ENCODE results near the gene ZBED3. TPM values are rescaled to one million over a fixed set of nuclear protein-coding genes. Genes with fewer than 3 reads are reported as not detected.

ZBED3 gene
- total and polyA plus RNA-seq, 9 of the 15 experiments (the other 6 are each of a cell fraction or from before 2014, with no cell fraction given), result 0.01 to 0.03 (median 0.01) TPM; not detected in 5

DNA sequence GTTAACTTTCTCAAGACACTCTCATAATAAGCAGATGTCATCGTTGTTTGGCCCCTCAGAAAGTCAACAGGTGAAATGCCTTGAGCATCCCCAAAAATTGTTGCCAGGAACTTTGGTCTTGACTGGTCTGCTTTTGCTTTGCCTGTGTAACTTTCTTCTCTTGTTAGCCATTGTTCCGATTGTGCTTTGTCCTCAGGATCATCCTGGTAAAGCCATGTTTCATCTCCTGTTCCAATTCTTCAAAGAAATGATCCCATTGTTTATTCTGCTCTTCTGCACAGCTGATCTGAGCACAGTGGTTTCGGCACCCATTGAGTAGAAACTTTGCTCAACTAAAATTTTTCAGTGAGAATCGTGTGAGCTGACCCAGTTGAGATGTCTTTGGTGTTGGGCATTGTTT, 8.1 kb upstream of the ZBED3 start:
- Histone ChIP-seq H3K36me3 (ENCODE audit: control insufficient read depth, insufficient read depth, low read length) (no peaks in the 10 kb centered on the region), H2AFZ (ENCODE audit: low read depth, low read length) (no peak overlapping the region), H3K9ac (ENCODE audit: insufficient read depth in 1 of 2, low read depth in 2 of 2, low read length in 2 of 2) (no peak overlapping the region), H3K27me3 (ENCODE audit: control insufficient read depth in 2 of 2, insufficient read depth in 2 of 2, low read length in 2 of 2) (peaks cover 5 to 8% of the 10 kb centered on the region in 2 experiments), H3K4me3 (no peak overlapping the region), H3K4me2 (ENCODE audit: insufficient read depth, low read length) (no peak overlapping the region), H4K20me1 (replicated peaks; ENCODE audit: control insufficient read depth, insufficient read depth, low read length) (no peaks in the 10 kb centered on the region), H3K9me3 (replicated peaks; ENCODE audit: control insufficient read depth, insufficient read depth, low read depth, low read length) (no peaks in the 10 kb centered on the region; the same call in 1 of the 2 replicates), H3K9me1 (ENCODE audit: control insufficient read depth, insufficient read depth, low read length) (no peaks in the 10 kb centered on the region), H3K4me1 (replicated peaks in 1 of 2; ENCODE audit: control insufficient read depth in 2 of 2, insufficient read depth in 2 of 2, low read length in 2 of 2) (no peaks in the 10 kb centered on the region), H3K27ac (ENCODE audit: extremely low read depth, low read depth, low read length) (no peak overlapping the region), H3K79me2 (ENCODE audit: control insufficient read depth, insufficient read depth, low read length) (no peaks in the 10 kb centered on the region)
- DNase-seq (ENCODE audit: extremely low read depth in 1 of 4, low spot score in 3 of 4), result no peak
- WGBS (ENCODE audit: insufficient coverage, low coverage, missing lambda C conversion rate), result 0% methylated on average over 4 of the region's 4 CpGs
- intact Hi-C loops (cut with micrococcal nuclease) (no loop called here), in situ Hi-C loops (cut with MboI) (no loop called here)
- no TSS peak for BruUV-seq (replicated peaks)
- no peak for FAIRE-seq
- CTCF ChIA-PET (ENCODE audit: low intra/inter-chr PET ratio), result no interaction called here
- no peak for ATAC-seq
- no peak for TF ChIP-seq KLF13 (tag; IDR thresholded peaks at IDR 0.05; ENCODE audit: borderline replicate concordance, low read depth)
- TF ChIP-seq, protein P1, sequence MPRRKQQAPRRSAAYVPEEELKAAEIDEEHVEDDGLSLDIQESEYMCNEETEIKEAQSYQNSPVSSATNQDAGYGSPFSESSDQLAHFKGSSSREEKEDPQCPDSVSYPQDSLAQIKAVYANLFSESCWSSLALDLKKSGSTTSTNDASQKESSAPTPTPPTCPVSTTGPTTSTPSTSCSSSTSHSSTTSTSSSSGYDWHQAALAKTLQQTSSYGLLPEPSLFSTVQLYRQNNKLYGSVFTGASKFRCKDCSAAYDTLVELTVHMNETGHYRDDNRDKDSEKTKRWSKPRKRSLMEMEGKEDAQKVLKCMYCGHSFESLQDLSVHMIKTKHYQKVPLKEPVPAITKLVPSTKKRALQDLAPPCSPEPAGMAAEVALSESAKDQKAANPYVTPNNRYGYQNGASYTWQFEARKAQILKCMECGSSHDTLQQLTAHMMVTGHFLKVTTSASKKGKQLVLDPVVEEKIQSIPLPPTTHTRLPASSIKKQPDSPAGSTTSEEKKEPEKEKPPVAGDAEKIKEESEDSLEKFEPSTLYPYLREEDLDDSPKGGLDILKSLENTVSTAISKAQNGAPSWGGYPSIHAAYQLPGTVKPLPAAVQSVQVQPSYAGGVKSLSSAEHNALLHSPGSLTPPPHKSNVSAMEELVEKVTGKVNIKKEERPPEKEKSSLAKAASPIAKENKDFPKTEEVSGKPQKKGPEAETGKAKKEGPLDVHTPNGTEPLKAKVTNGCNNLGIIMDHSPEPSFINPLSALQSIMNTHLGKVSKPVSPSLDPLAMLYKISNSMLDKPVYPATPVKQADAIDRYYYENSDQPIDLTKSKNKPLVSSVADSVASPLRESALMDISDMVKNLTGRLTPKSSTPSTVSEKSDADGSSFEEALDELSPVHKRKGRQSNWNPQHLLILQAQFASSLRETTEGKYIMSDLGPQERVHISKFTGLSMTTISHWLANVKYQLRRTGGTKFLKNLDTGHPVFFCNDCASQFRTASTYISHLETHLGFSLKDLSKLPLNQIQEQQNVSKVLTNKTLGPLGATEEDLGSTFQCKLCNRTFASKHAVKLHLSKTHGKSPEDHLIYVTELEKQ (CRISPR knock-in tag; IDR thresholded peaks at IDR 0.05), result no peak
- no peak for TF ChIP-seq TFAM (CRISPR knock-in tag; conservative IDR thresholded peaks at IDR 0.05)
- TF ChIP-seq, protein P2, sequence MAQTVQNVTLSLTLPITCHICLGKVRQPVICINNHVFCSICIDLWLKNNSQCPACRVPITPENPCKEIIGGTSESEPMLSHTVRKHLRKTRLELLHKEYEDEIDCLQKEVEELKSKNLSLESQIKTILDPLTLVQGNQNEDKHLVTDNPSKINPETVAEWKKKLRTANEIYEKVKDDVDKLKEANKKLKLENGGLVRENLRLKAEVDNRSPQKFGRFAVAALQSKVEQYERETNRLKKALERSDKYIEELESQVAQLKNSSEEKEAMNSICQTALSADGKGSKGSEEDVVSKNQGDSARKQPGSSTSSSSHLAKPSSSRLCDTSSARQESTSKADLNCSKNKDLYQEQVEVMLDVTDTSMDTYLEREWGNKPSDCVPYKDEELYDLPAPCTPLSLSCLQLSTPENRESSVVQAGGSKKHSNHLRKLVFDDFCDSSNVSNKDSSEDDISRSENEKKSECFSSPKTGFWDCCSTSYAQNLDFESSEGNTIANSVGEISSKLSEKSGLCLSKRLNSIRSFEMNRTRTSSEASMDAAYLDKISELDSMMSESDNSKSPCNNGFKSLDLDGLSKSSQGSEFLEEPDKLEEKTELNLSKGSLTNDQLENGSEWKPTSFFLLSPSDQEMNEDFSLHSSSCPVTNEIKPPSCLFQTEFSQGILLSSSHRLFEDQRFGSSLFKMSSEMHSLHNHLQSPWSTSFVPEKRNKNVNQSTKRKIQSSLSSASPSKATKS (CRISPR knock-in tag; IDR thresholded peaks at IDR 0.05), result no peak
- TF ChIP-seq NFIC (IDR thresholded peaks at IDR 0.05), result no peak
- POLR2A ChIA-PET, result no interaction called here

Data from K562 (cell line).